IMR-90 (cell line): ENCODE results near the gene CCDC63. TPM values are rescaled to one million over a fixed set of nuclear protein-coding genes. Genes with fewer than 3 reads are reported as not detected.
A peak's percentile ranks its signal among the peaks of the same experiment; 100 is the strongest.

ENCODE experiments used
- ATAC-seq: fragments of 200-7000 bp; cut with Tn5 transposase; 2 replicates; pipeline ENCODE4 v1.9.1; 2020; ENCODE audit warnings: low read depth, mild to moderate bottlenecking, moderate library complexity
- BruUV-seq: library from RNA; stranded (reverse); fragments of 400-500 nt; replicated peaks from 2 replicates; lab custom pipeline; 2021; lab: Mats Ljungman, UMichigan
- CTCF ChIA-PET: fragments of 300-600 bp; formaldehyde crosslinking; extraction: SDS; loops from one replicate; lab custom pipeline; 2021; ENCODE audit warnings: antibody characterized with exemption; lab: Yijun Ruan, JAX
- POLR2A ChIA-PET: fragments of 300-600 bp; sonication (Branson Sonifier 250); formaldehyde crosslinking; loops from one replicate; lab custom pipeline; 2022; ENCODE audit warnings: antibody characterized with exemption; ENCODE audit not compliant: unreplicated experiment; lab: Charles Lee
- DNase-seq: peaks from one replicate; pipeline ENCODE4 v3.0.0; 2013
- H2AFZ ChIP-seq: replicated peaks from 2 replicates; pipeline ENCODE3; 2013; ENCODE audit warnings: low read length, mild to moderate bottlenecking; ENCODE audit not compliant: poor library complexity
- H2AK5ac ChIP-seq: 2 replicates; pipeline ENCODE4 v1.6.1; 2013; ENCODE audit warnings: low read depth, low read length, inconsistent platforms
- H2AK9ac ChIP-seq: replicated peaks from 2 replicates; pipeline ENCODE3; 2013; ENCODE audit warnings: mild to moderate bottlenecking, low read depth, low read length, moderate library complexity; ENCODE audit not compliant: poor library complexity
- H2BK120ac ChIP-seq: 2 replicates; pipeline ENCODE4 v1.6.1; 2013; ENCODE audit warnings: low read depth, low read length, inconsistent platforms
- H2BK15ac ChIP-seq: 3 replicates; pipeline ENCODE4 v1.6.1; 2013; ENCODE audit warnings: low read depth, low read length, inconsistent platforms
- H2BK20ac ChIP-seq: 2 replicates; pipeline ENCODE4 v1.6.1; 2013; ENCODE audit warnings: low read depth, mild to moderate bottlenecking, inconsistent platforms, low read length, moderate library complexity
- H2BK5ac ChIP-seq: 2 replicates; pipeline ENCODE4 v1.6.1; 2013; ENCODE audit warnings: mild to moderate bottlenecking, low read depth, low read length, inconsistent platforms; ENCODE audit not compliant: poor library complexity, severe bottlenecking
- H3K14ac ChIP-seq: replicated peaks from 2 replicates; pipeline ENCODE4 v1.6.1; 2013; ENCODE audit warnings: low read depth, low read length, inconsistent platforms
- H3K18ac ChIP-seq: 2 replicates; pipeline ENCODE4 v1.6.1; 2013; ENCODE audit warnings: low read depth, low read length, control low read depth
- H3K23ac ChIP-seq: 2 replicates; pipeline ENCODE4 v1.6.1; 2013; ENCODE audit warnings: low read depth, low read length, inconsistent platforms
- H3K27ac ChIP-seq: 2 replicates; pipeline ENCODE4 v1.5.1; 2013; ENCODE audit warnings: mild to moderate bottlenecking, control low read depth, low read length; ENCODE audit not compliant: insufficient read depth
- H3K27me3 ChIP-seq: 2 replicates; pipeline ENCODE4 v1.6.1; 2013; ENCODE audit warnings: low read length; ENCODE audit not compliant: control insufficient read depth, insufficient read depth
- H3K36me3 ChIP-seq: 2 replicates; pipeline ENCODE4 v1.6.1; 2013; ENCODE audit warnings: low read length, mixed read lengths; ENCODE audit not compliant: control insufficient read depth, insufficient read depth
- H3K4ac ChIP-seq: 2 replicates; pipeline ENCODE4 v1.6.1; 2013; ENCODE audit warnings: low read depth, low read length, inconsistent platforms
- H3K4me1 ChIP-seq: 2 replicates; pipeline ENCODE4 v1.6.1; 2013; ENCODE audit warnings: low read length, mixed read lengths; ENCODE audit not compliant: control insufficient read depth, insufficient read depth
- H3K4me2 ChIP-seq: 2 replicates; pipeline ENCODE4 v1.6.1; 2013; ENCODE audit warnings: low read depth, mild to moderate bottlenecking, control low read depth, low read length, moderate library complexity
- H3K4me3 ChIP-seq: 2 replicates; pipeline ENCODE4 v1.5.1; 2013; ENCODE audit warnings: low read depth, mild to moderate bottlenecking, control low read depth, low read length, moderate library complexity; ENCODE audit not compliant: insufficient read depth
- H3K56ac ChIP-seq: 2 replicates; pipeline ENCODE4 v1.6.1; 2013; ENCODE audit warnings: low read length, inconsistent platforms; ENCODE audit not compliant: insufficient read depth; ENCODE audit errors: extremely low read depth
- H3K79me1 ChIP-seq, 2 experiments: 2 replicates each; pipeline ENCODE4 v1.6.1; 2013; ENCODE audit warnings: low read length in 2 of 2, inconsistent platforms in 1 of 2, low read depth in 1 of 2
- H3K9ac ChIP-seq: 2 replicates; pipeline ENCODE4 v1.6.1; 2013; ENCODE audit warnings: low read depth, low read length, control low read depth
- H3K9me1 ChIP-seq: 2 replicates; pipeline ENCODE4 v1.6.1; 2013; ENCODE audit warnings: low read length, inconsistent platforms; ENCODE audit not compliant: insufficient read depth
- H3K9me3 ChIP-seq: 2 replicates; pipeline ENCODE4 v1.6.1; 2013; ENCODE audit warnings: low read length; ENCODE audit not compliant: control insufficient read depth, insufficient read depth
- H4K20me1 ChIP-seq: 2 replicates; pipeline ENCODE4 v1.6.1; 2013; ENCODE audit warnings: low read length, inconsistent platforms; ENCODE audit not compliant: insufficient read depth
- H4K5ac ChIP-seq: 2 replicates; pipeline ENCODE4 v1.6.1; 2013; ENCODE audit warnings: mild to moderate bottlenecking, low read depth, low read length, control low read depth
- H4K8ac ChIP-seq, 2 experiments: 2 replicates each; pipeline ENCODE4 v1.6.1; 2013; ENCODE audit warnings: low read depth in 2 of 2, low read length in 2 of 2, control low read depth in 1 of 2, inconsistent platforms in 1 of 2
- H4K91ac ChIP-seq: 2 replicates; pipeline ENCODE4 v1.6.1; 2013; ENCODE audit warnings: low read depth, low read length, inconsistent platforms; ENCODE audit not compliant: insufficient read depth
- BHLHE40 ChIP-seq: fragments of 150-350 bp; IDR thresholded peaks from 2 replicates; pipeline ENCODE4 v1.6.1; 2016; ENCODE audit warnings: mild to moderate bottlenecking, low read depth, low read length
- CEBPB ChIP-seq: IDR thresholded peaks from 2 replicates; pipeline ENCODE4 v1.6.1; 2012; ENCODE audit warnings: low read depth, low read length, improper control_type of control experiment
- FOS ChIP-seq: fragments of 150-350 bp; IDR thresholded peaks from 2 replicates; pipeline ENCODE4 v1.6.1; 2016; ENCODE audit warnings: low read depth, low read length
- MAFK ChIP-seq: IDR thresholded peaks from 2 replicates; pipeline ENCODE4 v1.6.1; 2012; ENCODE audit warnings: low read depth, low read length, improper control_type of control experiment
- MAZ ChIP-seq: IDR thresholded peaks from 2 replicates; pipeline ENCODE4 v1.6.1; 2012; ENCODE audit warnings: low read depth, mild to moderate bottlenecking, low read length, improper control_type of control experiment, moderate library complexity, borderline replicate concordance
- MXI1 ChIP-seq: IDR thresholded peaks from 2 replicates; pipeline ENCODE4 v1.6.1; 2012; ENCODE audit warnings: low read depth, mild to moderate bottlenecking, low read length, moderate library complexity, borderline replicate concordance
- RCOR1 ChIP-seq: IDR thresholded peaks from 2 replicates; pipeline ENCODE4 v1.6.1; 2012; ENCODE audit warnings: mild to moderate bottlenecking, low read length, improper control_type of control experiment; ENCODE audit not compliant: insufficient replicate concordance
- RFX5 ChIP-seq: IDR thresholded peaks from 2 replicates; pipeline ENCODE4 v1.8.0; 2012; ENCODE audit warnings: low read depth, mild to moderate bottlenecking, low read length, moderate library complexity
- SMC3 ChIP-seq: fragments of 150-350 bp; IDR thresholded peaks from 2 replicates; pipeline ENCODE4 v1.6.1; 2016; ENCODE audit warnings: low read depth, mild to moderate bottlenecking, antibody characterized with exemption, low read length, moderate library complexity
- WGBS, 2 experiments: methylation state at CpG; one replicate each; pipeline versions ENCODE4 v1.1.5 to v1.1.7; 2013; ENCODE audit warnings: missing lambda C conversion rate in 2 of 2; ENCODE audit not compliant: insufficient read length in 1 of 2; ENCODE audit errors: extremely low coverage in 2 of 2; 5-methylcytosine and 5-hydroxymethylcytosine counted together
- dilution Hi-C: fragments of 300-500 bp; cut with HindIII; formaldehyde crosslinking; loops from one replicate; pipeline ENCODE4 v1.14.3; 2018; ENCODE audit warnings: low sequenced_read_pairs; ENCODE audit not compliant: unreplicated experiment
- in situ Hi-C: fragments of 300-500 bp; cut with MboI; formaldehyde crosslinking; loops from 3 replicates; pipeline ENCODE4 v1.14.3; 2019; ENCODE audit warnings: low sequenced_read_pairs, inconsistent platforms, mixed read lengths
- intact Hi-C: fragments of 100-400 bp; cut with micrococcal nuclease; formaldehyde crosslinking; loops from 2 replicates; pipeline ENCODE4 v1.10.0; 2022
- polyA plus RNA-seq, 3 experiments: library from polyadenylated mRNA; depleted of rRNA; stranded (reverse); fragments of >200 nt; gene quantifications; 2 replicates each; pipeline ENCODE4 v1.2.3, GENCODE V29; 2012; ENCODE audit warnings: low replicate concordance in 1 of 3
- total RNA-seq: library from RNA; depleted of rRNA; stranded (reverse); fragments of >200 nt; gene quantifications from 2 replicates; pipeline ENCODE4 v1.2.3, GENCODE V29; 2012
- TF ChIP-seq, protein P1 (sequence below): fragments of 150-350 bp; IDR thresholded peaks from 2 replicates; pipeline ENCODE4 v1.6.1; 2017; ENCODE audit warnings: mild to moderate bottlenecking, antibody characterized with exemption, low read length, low read depth
- TF ChIP-seq, protein P2 (sequence below): conservative IDR thresholded peaks from 2 replicates; pipeline ENCODE4 v1.5.1; 2012; ENCODE audit warnings: mild to moderate bottlenecking, low read depth, low read length, improper control_type of control experiment
- TF ChIP-seq, protein P3 (sequence below): fragments of 150-350 bp; IDR thresholded peaks from 2 replicates; pipeline ENCODE4 v1.6.1; 2016; ENCODE audit warnings: low read depth, mild to moderate bottlenecking, low read length, moderate library complexity, borderline replicate concordance

CCDC63 gene
- total and polyA plus RNA-seq, 2 of the 4 experiments (the other 2 are of a cell fraction), result not detected

DNA sequence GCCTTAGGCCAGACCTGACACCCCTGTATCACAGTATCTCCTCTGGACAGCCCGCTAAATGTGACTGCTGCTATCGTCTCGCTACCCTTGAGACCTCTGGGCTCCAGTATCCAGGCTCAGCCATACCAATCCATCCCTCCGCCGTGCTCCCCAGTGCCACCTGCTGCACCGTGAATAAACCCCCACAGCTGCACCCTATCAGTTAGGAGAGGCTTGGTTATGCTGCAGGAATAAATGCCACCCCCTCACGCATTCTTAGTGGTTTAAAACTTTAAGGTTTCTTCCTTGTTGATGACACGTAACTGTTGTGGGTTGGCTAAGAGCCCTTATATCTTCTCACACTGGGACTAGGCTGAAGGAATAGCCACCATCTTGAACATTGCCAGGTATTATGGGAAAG is 12.1 kb downstream of the CCDC63 start:
- WGBS, 2 experiments, result no CpG with 5 or more reads among the region's 8 CpGs

More for the DNA sequence above, 12.1 kb downstream of the CCDC63 start:
- H3K9me1 ChIP-seq, result no peaks in the 10 kb centered on the region
- H3K79me1 ChIP-seq, result no peaks in the 10 kb centered on the region
- no peak overlapping the region for H4K91ac ChIP-seq
- no peak overlapping the region for H3K4ac ChIP-seq
- no peak overlapping the region for H3K4me3 ChIP-seq
- POLR2A ChIA-PET, result no interaction called here
- H3K18ac ChIP-seq, result no peak overlapping the region
- TF ChIP-seq MAFK (no peak), MAZ (no peak), CEBPB (no peak), SMC3 (no peak), FOS (no peak), RCOR1 (no peak), BHLHE40 (no peak), RFX5 (no peak), MXI1 (no peak)
- TF ChIP-seq, protein P1, sequence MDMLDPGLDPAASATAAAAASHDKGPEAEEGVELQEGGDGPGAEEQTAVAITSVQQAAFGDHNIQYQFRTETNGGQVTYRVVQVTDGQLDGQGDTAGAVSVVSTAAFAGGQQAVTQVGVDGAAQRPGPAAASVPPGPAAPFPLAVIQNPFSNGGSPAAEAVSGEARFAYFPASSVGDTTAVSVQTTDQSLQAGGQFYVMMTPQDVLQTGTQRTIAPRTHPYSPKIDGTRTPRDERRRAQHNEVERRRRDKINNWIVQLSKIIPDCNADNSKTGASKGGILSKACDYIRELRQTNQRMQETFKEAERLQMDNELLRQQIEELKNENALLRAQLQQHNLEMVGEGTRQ, result no peak
- TF ChIP-seq, protein P2, sequence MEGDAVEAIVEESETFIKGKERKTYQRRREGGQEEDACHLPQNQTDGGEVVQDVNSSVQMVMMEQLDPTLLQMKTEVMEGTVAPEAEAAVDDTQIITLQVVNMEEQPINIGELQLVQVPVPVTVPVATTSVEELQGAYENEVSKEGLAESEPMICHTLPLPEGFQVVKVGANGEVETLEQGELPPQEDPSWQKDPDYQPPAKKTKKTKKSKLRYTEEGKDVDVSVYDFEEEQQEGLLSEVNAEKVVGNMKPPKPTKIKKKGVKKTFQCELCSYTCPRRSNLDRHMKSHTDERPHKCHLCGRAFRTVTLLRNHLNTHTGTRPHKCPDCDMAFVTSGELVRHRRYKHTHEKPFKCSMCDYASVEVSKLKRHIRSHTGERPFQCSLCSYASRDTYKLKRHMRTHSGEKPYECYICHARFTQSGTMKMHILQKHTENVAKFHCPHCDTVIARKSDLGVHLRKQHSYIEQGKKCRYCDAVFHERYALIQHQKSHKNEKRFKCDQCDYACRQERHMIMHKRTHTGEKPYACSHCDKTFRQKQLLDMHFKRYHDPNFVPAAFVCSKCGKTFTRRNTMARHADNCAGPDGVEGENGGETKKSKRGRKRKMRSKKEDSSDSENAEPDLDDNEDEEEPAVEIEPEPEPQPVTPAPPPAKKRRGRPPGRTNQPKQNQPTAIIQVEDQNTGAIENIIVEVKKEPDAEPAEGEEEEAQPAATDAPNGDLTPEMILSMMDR, result no peak
- TF ChIP-seq, protein P3, sequence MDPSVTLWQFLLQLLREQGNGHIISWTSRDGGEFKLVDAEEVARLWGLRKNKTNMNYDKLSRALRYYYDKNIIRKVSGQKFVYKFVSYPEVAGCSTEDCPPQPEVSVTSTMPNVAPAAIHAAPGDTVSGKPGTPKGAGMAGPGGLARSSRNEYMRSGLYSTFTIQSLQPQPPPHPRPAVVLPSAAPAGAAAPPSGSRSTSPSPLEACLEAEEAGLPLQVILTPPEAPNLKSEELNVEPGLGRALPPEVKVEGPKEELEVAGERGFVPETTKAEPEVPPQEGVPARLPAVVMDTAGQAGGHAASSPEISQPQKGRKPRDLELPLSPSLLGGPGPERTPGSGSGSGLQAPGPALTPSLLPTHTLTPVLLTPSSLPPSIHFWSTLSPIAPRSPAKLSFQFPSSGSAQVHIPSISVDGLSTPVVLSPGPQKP, result no peak
- H3K36me3 ChIP-seq, result no peaks in the 10 kb centered on the region
- H3K4me1 ChIP-seq, result no peaks in the 10 kb centered on the region
- H2BK120ac ChIP-seq, result no peak overlapping the region
- no peak overlapping the region for H2BK5ac ChIP-seq
- no peak overlapping the region for H3K9ac ChIP-seq
- no peak overlapping the region for H2BK20ac ChIP-seq
- no peaks in the 10 kb centered on the region; the same call in 1 of the 2 replicates for H3K27me3 ChIP-seq
- no peak overlapping the region for H4K8ac ChIP-seq
- BruUV-seq, result no TSS peak
- no peak overlapping the region for H4K5ac ChIP-seq
- H3K14ac ChIP-seq, result no peak overlapping the region
- no peak overlapping the region for H3K56ac ChIP-seq
- intact Hi-C loops (no loop called here), dilution Hi-C loops (no loop called here), in situ Hi-C loops (no loop called here)
- CTCF ChIA-PET, result no interaction called here
- no peak for ATAC-seq
- no peak overlapping the region for H2AK5ac ChIP-seq
- DNase-seq, result no peak
- H2BK15ac ChIP-seq, result no peak overlapping the region
- H3K4me2 ChIP-seq, result no peak overlapping the region
- no peak overlapping the region for H3K23ac ChIP-seq
- H3K27ac ChIP-seq, result no peak overlapping the region
- H2AFZ ChIP-seq, result peak overlapping the region; percentile 11
- H3K9me3 ChIP-seq, result no peaks in the 10 kb centered on the region
- H2AK9ac ChIP-seq, result no peak overlapping the region
- no peaks in the 10 kb centered on the region for H4K20me1 ChIP-seq
